ENCODE measurements around the gene CALCB.

CALCB gene

DNA sequence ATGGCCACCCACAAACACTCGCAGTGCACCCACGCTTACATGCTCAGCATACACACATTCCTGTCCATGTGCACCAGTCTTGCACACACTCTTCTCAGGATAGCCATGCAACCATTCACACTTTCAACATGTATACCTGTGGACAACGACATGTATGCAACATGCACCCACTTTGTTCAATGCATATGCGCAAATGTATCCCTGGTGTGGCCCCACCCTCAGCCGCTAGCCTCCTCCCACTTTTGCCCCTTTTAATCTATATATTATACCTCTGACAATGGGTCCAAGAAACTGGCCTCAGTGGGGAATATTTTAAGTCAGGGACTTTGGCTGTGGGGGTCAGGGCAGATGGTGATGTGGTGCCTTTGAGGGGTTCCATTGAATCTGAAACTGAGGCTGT, 42.3 kb downstream of the CALCB start:
- Histone ChIP-seq H3K27me3 (peaks cover 0 to 4% of the 10 kb centered on the region in 2 donors), H3K4me1 (peaks cover 0 to 14% (median 13%) of the 10 kb centered on the region in 4 donors), H3K4me3 (no peak overlapping the region), H3K9me3 (no peaks in the 10 kb centered on the region), H3K36me3 (no peaks in the 10 kb centered on the region), H3K27ac (no peak overlapping the region)
- TF ChIP-seq, protein P1, sequence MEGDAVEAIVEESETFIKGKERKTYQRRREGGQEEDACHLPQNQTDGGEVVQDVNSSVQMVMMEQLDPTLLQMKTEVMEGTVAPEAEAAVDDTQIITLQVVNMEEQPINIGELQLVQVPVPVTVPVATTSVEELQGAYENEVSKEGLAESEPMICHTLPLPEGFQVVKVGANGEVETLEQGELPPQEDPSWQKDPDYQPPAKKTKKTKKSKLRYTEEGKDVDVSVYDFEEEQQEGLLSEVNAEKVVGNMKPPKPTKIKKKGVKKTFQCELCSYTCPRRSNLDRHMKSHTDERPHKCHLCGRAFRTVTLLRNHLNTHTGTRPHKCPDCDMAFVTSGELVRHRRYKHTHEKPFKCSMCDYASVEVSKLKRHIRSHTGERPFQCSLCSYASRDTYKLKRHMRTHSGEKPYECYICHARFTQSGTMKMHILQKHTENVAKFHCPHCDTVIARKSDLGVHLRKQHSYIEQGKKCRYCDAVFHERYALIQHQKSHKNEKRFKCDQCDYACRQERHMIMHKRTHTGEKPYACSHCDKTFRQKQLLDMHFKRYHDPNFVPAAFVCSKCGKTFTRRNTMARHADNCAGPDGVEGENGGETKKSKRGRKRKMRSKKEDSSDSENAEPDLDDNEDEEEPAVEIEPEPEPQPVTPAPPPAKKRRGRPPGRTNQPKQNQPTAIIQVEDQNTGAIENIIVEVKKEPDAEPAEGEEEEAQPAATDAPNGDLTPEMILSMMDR (IDR thresholded peaks at IDR 0.05) = no peak
- DNase-seq = no peak
- intact Hi-C loops (cut with DNase I; ENCODE audit: low total_unique reads) = loop anchor here (10.0 kb wide), 1 partner anchor 1499 kb away; no protein-coding TSS in a partner anchor

DNA sequence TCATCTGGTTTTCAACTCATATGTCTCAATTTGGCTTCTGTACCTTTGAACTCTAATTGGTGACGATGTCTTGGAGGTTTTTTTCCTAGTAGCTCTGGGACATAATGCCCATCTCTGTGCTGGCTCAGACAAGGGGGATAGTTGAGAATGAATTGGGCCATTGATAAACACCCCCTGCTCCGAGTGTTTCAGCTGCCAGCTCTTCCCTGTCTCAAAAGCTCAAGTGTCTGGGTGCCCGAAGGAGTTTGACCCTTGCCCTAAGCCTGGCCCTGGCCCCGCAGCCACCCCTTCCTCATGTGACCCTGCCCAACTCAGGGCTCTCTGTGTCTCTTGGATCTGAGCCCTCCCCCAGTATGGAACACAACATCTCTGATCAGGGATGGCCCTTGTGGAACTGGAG, 44.4 kb downstream of the CALCB start:
- DNase-seq = no peak
- no peaks in the 10 kb centered on the region for H3K36me3 ChIP-seq
- TF ChIP-seq, protein P1 (IDR thresholded peaks at IDR 0.05) = no peak
- H3K27me3 ChIP-seq = peaks cover 0 to 4% of the 10 kb centered on the region in 2 donors
- H3K27ac ChIP-seq = no peak overlapping the region
- peaks cover 0 to 13% (median 12%) of the 10 kb centered on the region in 4 donors for H3K4me1 ChIP-seq
- no peak overlapping the region for H3K4me3 ChIP-seq
- intact Hi-C loops (cut with DNase I; ENCODE audit: low total_unique reads) = loop anchor here (10.0 kb wide), 1 partner anchor 1497 kb away; no protein-coding TSS in a partner anchor
- H3K9me3 ChIP-seq = no peaks in the 10 kb centered on the region

DNA sequence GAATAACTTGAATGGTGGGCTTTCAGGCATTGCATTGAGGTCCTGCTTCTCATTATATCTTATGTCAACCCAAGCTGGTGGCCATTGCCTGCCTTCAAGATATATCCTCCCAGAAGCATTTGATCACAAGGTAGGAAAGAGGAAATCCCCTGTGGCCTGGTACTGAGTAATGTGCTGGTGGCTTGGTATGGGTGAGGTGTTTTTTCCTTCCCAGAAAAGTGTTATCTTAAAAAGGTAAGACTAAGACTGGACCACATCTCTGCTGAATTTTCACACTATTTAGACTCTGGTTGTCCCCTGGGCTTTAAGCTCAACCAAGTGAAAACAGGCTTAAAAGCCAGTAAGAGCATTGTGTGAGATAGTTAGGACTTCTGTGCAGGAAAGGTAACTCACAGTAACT, 45.0 kb downstream of the CALCB start:
- TF ChIP-seq, protein P1 (IDR thresholded peaks at IDR 0.05) = no peak
- H3K27ac ChIP-seq = no peak overlapping the region
- intact Hi-C loops (cut with DNase I; ENCODE audit: low total_unique reads) = loop anchor here (10.0 kb wide), 1 partner anchor 1496 kb away; no protein-coding TSS in a partner anchor

DNA sequence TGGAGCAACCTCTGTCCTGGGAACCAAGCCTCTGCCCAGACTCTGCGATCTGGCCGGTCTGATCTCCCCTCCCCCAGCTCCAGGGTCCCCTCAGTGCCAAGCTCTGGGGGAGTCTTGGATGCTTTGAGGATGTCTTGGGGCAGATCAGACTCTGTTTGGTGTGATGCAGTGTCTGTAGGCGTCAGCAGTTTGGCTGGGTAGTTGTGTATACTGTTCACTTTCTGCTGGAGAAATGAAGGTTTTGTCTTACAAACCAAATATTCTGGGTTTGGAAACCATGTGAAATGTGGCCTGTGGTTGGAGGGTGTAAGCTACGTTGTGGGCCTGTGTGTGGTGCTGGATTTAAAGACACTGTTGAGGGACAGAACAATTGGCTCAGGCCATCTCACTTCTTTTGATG, 46.0 kb downstream of the CALCB start:
- Histone ChIP-seq H3K27me3 (peaks cover 0 to 4% of the 10 kb centered on the region in 2 donors), H3K36me3 (no peaks in the 10 kb centered on the region), H3K4me3 (no peak overlapping the region), H3K9me3 (no peaks in the 10 kb centered on the region), H3K27ac (no peak overlapping the region), H3K4me1 (peaks cover 0 to 11% (median 9%) of the 10 kb centered on the region in 4 donors)
- DNase-seq = no peak
- TF ChIP-seq, protein P1 (IDR thresholded peaks at IDR 0.05) = no peak
- intact Hi-C loops (cut with DNase I; ENCODE audit: low total_unique reads) = loop anchor here (10.0 kb wide), 1 partner anchor 1495 kb away; no protein-coding TSS in a partner anchor

More for the DNA sequence above, 45.0 kb downstream of the CALCB start:
- Histone ChIP-seq H3K9me3 (no peaks in the 10 kb centered on the region), H3K4me3 (no peak overlapping the region), H3K4me1 (peaks cover 0 to 13% (median 12%) of the 10 kb centered on the region in 4 donors), H3K27me3 (peaks cover 0 to 4% of the 10 kb centered on the region in 2 donors), H3K36me3 (no peaks in the 10 kb centered on the region)
- DNase-seq = no peak

DNA sequence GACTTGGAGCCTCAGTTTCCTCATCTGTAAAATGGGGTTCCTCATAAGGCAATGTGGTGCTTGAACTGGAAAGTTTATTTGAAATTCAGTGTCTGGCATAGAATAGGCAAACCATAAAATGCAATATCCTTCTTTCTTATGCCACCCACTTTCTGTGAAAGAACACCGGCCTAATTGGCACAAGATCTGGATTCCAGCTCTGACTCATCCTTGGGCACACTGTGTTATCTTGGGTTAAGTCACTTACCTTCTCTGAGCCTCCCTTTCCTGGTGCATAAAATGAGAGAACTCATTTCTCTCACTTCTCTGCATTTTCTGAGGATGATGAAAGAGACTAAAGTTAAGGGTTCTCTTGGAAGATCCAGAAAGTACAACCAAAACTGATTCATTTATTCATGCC, 46.4 kb downstream of the CALCB start:
- no peak for DNase-seq
- TF ChIP-seq, protein P1 (IDR thresholded peaks at IDR 0.05) = no peak
- intact Hi-C loops (cut with DNase I; ENCODE audit: low total_unique reads) = loop anchor here (10.0 kb wide), 1 partner anchor 1495 kb away; no protein-coding TSS in a partner anchor
- Histone ChIP-seq H3K27me3 (peaks cover 0 to 4% of the 10 kb centered on the region in 2 donors), H3K36me3 (no peaks in the 10 kb centered on the region), H3K9me3 (no peaks in the 10 kb centered on the region), H3K4me1 (peaks cover 0 to 6% (median 4%) of the 10 kb centered on the region in 4 donors), H3K4me3 (no peak overlapping the region), H3K27ac (no peak overlapping the region)

Measured in tibial artery (tissue), 4 donors.